Hematopoietic multipotent progenitor cell treated with erythropoietin and hydrocortisone succinate and interleukin-3 and kit ligand, for 6 days (in vitro differentiated cells): ENCODE measurements around the gene RPSA.
"Not testable (repeated sequence)": the region's sequence is repeated elsewhere in the genome, so short reads cannot be mapped to it uniquely, and the experiment has no call there.

Experiments
- DNase-seq: peaks from one replicate; pipeline ENCODE4 v3.0.0-alpha.2; 2015

Gene RPSA

GRCh38 chr3:39406368-39407258, at the start of gene RPSA:
Gene RPSA, plus strand, starts transcription at chr3:39406720. Its CDS starts 934 bp downstream, at chr3:39407654.
- DNase-seq = peak; percentile 99

GRCh38 chr3:39358333-39358732, 48.2 kb upstream of the RPSA start:
- DNase-seq = peak; percentile 62

- DNase-seq = peak; percentile 73
Observed at GRCh38 chr3:39361252-39361927, 45.1 kb upstream of the RPSA start.

GRCh38 chr3:39362192-39362591, 44.3 kb upstream of the RPSA start:
- DNase-seq = no peak

- no peak for DNase-seq
Observed at GRCh38 chr3:39362812-39363211, 43.7 kb upstream of the RPSA start.

GRCh38 chr3:39370450-39370849, 36.1 kb upstream of the RPSA start:
- DNase-seq = not testable (repeated sequence)

GRCh38 chr3:39372833-39373232, 33.7 kb upstream of the RPSA start:
- no peak for DNase-seq

- DNase-seq = no peak
Observed at GRCh38 chr3:39376959-39377634, 29.4 kb upstream of the RPSA start.

- peak; percentile 86 for DNase-seq
Observed at GRCh38 chr3:39378088-39378487, 28.4 kb upstream of the RPSA start.

- DNase-seq = no peak
Observed at GRCh38 chr3:39378957-39379777, 27.4 kb upstream of the RPSA start.

- peak; percentile 19 for DNase-seq
Observed at GRCh38 chr3:39379778-39380155, 26.8 kb upstream of the RPSA start.

GRCh38 chr3:39381432-39381831, 25.1 kb upstream of the RPSA start:
- DNase-seq = no peak

- DNase-seq = peak; percentile 97
Observed at GRCh38 chr3:39383045-39383880, 23.3 kb upstream of the RPSA start, which contains the start of gene SLC25A38. Gene SLC25A38, plus strand, starts transcription at chr3:39383370. Its CDS starts 355 bp downstream, at chr3:39383725.

GRCh38 chr3:39383881-39384664, 22.4 kb upstream of the RPSA start:
- DNase-seq = peak; percentile 99

GRCh38 chr3:39384665-39385000, 21.9 kb upstream of the RPSA start:
- DNase-seq = no peak

- peak; percentile 54 for DNase-seq
Observed at GRCh38 chr3:39385456-39386090, 20.9 kb upstream of the RPSA start.

GRCh38 chr3:39386318-39386717, 20.2 kb upstream of the RPSA start:
- DNase-seq = no peak

GRCh38 chr3:39387411-39387975, 19.0 kb upstream of the RPSA start:
- peak; percentile 96 for DNase-seq

- DNase-seq = no peak
Observed at GRCh38 chr3:39388153-39388552, 18.4 kb upstream of the RPSA start.

GRCh38 chr3:39388741-39389248, 17.7 kb upstream of the RPSA start:
- DNase-seq = peak; percentile 95
